ENCODE results near the gene SERBP1.
A peak's percentile ranks its signal among the peaks of the same experiment; 100 is the strongest.
"Not testable (repeated sequence)": the region's sequence is repeated elsewhere in the genome, so short reads cannot be mapped to it uniquely, and the experiment has no call there.

SERBP1 gene

GRCh38 chr1:67439277-67440029, 9.3 kb upstream of the SERBP1 start:
- DNase-seq, result no peak

GRCh38 chr1:67437961-67438360, 7.8 kb upstream of the SERBP1 start:
- DNase-seq, result no peak

GRCh38 chr1:67436511-67437055, 6.4 kb upstream of the SERBP1 start:
- DNase-seq, result no peak

GRCh38 chr1:67434491-67434890, 4.3 kb upstream of the SERBP1 start:
- no peak for DNase-seq

- no peak for DNase-seq
Observed at GRCh38 chr1:67433837-67434236, 3.6 kb upstream of the SERBP1 start.

GRCh38 chr1:67432745-67433144, 2.5 kb upstream of the SERBP1 start:
- no peak for DNase-seq

- DNase-seq, result peak; percentile 32
Observed at GRCh38 chr1:67431869-67432578, 1.8 kb upstream of the SERBP1 start.

- no peak for DNase-seq
Observed at GRCh38 chr1:67431156-67431765, 1.1 kb upstream of the SERBP1 start.

- DNase-seq, result no peak
Observed at GRCh38 chr1:67429528-67430357, 459 bp downstream of the SERBP1 start.

- peak; percentile 60 for DNase-seq
Observed at GRCh38 chr1:67429011-67429527, 1.1 kb downstream of the SERBP1 start.

- DNase-seq, result no peak
Observed at GRCh38 chr1:67427947-67428346, 2.3 kb downstream of the SERBP1 start.

- no peak for DNase-seq
Observed at GRCh38 chr1:67427465-67427864, 2.7 kb downstream of the SERBP1 start.

GRCh38 chr1:67420835-67421492, 9.2 kb downstream of the SERBP1 start:
- no peak for DNase-seq

- no peak for DNase-seq
Observed at GRCh38 chr1:67418839-67419586, 11.2 kb downstream of the SERBP1 start.

- not testable (repeated sequence) for DNase-seq
Observed at GRCh38 chr1:67417733-67418132, 12.5 kb downstream of the SERBP1 start.

GRCh38 chr1:67415041-67415440, 15.2 kb downstream of the SERBP1 start:
- DNase-seq, result no peak

GRCh38 chr1:67414574-67414973, 15.6 kb downstream of the SERBP1 start:
- no peak for DNase-seq

- DNase-seq, result not testable (repeated sequence)
Observed at GRCh38 chr1:67413101-67413500, 17.1 kb downstream of the SERBP1 start.

- no peak for DNase-seq
Observed at GRCh38 chr1:67408148-67408547, 22.1 kb downstream of the SERBP1 start.

GRCh38 chr1:67407498-67407897, 22.7 kb downstream of the SERBP1 start:
- DNase-seq, result no peak

Measured in hematopoietic multipotent progenitor cell treated with erythropoietin and hydrocortisone succinate and interleukin-3 and kit ligand, for 8 days (in vitro differentiated cells).